Neural progenitor cell (in vitro differentiated cells): ENCODE results near the gene PTGER2.

Experiments used
- CTCF ChIP-seq: fragments of 200-600 bp; sonication (generic); IDR thresholded peaks from 2 replicates; pipeline ENCODE4 v1.5.1; 2017; ENCODE audit warnings: antibody characterized with exemption, mild to moderate bottlenecking
- EZH2phosphoT487 ChIP-seq: fragments of 200-600 bp; sonication (generic); IDR thresholded peaks from 2 replicates; pipeline ENCODE4 v1.6.1; 2017; ENCODE audit warnings: antibody characterized with exemption

GRCh38 chr14:52298795-52299194, 15.3 kb upstream of the PTGER2 start:
- no peak for TF ChIP-seq CTCF
- TF ChIP-seq EZH2phosphoT487, result no peak
